Posterior cingulate gyrus (tissue), 11 donors: ENCODE measurements around the gene OR11H6.
"Not testable (repeated sequence)": the region's sequence is repeated elsewhere in the genome, so short reads cannot be mapped to it uniquely, and the experiment has no call there.

Experiments
- DNase-seq, 10 donors: peaks; one replicate each; pipeline versions ENCODE4 v3.0.0 to v3.0.0-alpha.2; 2020 to 2021; ENCODE audit warnings: mixed read lengths in 3 of 10
- intact Hi-C: fragments of 100-400 bp; cut with DNase I; formaldehyde crosslinking; loops from one replicate; pipeline ENCODE4 v1.15.1; 2023

Gene OR11H6

GRCh38 chr14:20247646-20248246 is 24.2 kb downstream of the OR11H6 start:
- intact Hi-C loops, result no loop called here
- DNase-seq, result no peak

DNA sequence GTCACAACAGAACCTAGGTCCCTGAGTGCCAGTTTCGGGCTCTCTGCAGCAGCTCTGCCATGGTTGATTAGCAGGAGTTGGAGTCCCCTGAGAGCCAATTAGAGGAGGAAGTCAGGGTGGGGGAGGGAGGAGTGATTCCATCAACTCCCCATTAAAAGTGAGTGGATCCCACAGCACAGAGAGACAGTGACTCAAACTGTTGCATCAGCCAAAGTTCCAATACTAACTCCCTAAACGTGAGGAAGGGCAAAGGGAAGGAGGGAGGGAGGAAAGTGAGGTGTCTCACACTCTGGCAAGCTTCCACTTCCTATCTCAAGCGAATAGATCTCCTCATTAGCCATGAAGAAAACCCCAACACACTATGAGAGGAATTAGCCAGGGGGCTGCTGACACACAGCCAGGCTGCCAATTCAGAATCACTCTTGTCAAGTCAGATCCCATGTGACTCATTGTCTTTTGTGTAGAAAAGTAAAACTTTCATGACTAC is 39.2 kb downstream of the OR11H6 start:
- DNase-seq, result no peak
- intact Hi-C loops, result no loop called here

GRCh38 chr14:20264361-20264760 is 40.9 kb downstream of the OR11H6 start:
- intact Hi-C loops, DNase-seq: not testable (repeated sequence)

GRCh38 chr14:20274062-20274461 is 50.6 kb downstream of the OR11H6 start:
- no peak for DNase-seq

More at GRCh38 chr14:20274062-20274461, 50.6 kb downstream of the OR11H6 start:
- intact Hi-C loops, result no loop called here
